NCI-H2107 (cell line): Measurements from ENCODE around the gene MRPL36.
"Not testable (repeated sequence)": the region's sequence is repeated elsewhere in the genome, so short reads cannot be mapped to it uniquely, and the experiment has no call there.

Source experiments
- DNase-seq: peaks from one replicate; lab custom pipeline; 2025; lab: John Stamatoyannopoulos, UW

Gene MRPL36

DNA sequence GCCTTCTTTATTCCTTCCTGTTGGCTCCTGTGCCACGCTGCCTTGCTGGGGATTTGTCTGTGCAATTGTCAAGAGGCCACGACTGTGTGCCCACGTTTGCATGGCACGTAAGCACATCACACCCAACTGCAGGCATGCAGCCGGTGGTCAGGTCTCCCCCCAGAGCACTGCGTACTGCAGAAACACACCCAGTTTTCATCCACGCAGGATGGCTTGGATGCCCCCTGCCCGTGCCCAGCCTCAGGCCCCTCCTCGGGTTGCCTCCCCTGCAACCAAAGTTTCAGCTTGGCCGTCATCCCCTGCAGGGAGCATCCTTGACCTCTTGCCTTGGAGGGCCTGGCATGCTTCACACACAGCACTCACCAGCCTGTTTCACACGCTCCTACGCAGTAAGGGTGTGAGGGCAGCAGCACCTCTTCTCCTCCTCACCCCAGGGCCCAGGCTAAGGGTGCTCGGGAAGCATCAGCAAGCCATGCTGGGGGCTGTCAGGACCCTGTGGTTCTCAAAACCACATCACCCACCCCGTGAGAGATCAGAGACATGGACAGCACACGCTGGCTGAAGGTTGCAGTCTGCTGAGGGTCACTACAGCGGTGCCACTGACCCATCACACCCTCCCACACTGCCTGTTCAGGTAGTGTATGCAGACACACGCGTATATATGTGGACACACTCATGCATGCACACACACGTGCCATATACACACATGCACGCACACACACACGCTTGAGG is 3.1 kb downstream of the MRPL36 start:
- DNase-seq = no peak

DNA sequence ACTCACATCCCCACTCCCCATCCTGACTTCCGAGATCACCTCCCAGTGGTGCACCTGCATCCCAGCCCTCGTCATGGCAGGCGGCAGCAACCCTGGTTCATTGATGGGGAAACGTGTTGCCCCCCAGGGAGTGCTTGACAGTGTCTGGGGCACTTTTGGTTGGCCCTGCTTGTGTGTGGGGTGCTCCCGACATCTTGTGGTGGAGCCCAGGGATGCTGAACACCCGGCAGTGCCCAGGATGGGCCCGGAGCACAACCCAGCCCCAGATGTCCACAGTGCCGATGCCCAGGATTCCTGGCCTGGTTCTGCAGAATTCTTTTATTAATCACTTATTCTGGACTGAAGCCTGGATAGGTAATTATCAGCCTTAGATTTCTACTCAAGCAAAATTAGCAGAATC is 3.7 kb downstream of the MRPL36 start:
- DNase-seq = no peak

DNA sequence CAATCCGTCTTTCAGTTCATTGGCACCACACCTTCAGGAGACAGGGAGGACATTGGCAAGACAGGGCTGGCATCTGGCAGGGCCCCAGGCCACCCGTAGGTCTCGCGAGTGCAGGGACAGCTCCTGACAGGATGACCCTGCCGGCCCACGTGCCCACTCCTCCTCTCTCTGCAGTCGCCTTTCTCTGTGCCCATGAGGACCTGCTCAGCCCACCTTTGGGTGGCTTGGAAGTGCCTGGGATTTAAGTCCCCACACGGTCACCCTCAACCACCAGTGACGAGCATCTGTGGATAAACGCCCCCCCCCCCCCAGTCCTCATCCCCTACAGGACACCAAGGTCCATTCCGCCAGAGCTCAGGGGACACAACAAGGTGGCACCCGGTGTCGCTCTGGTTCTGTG is 4.1 kb downstream of the MRPL36 start:
- no peak for DNase-seq

DNA sequence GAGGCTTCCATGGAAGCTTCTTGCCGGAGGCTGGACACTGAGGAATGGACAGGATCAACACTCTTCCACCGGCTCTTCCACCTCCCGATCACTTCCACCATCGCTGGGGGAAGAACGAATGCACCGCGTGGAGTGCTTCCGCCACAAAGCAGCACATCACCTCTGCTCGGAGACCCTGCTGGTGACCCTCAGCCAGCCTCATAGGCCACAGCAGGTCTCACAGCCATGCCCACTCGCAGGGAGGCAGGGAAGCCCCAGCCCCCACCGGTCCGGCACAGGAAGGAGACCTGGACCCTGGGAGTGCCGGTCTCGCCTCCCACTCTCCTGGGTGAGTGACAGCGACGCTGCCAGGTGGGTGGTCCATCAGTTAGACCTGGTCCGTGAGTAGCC is 4.7 kb downstream of the MRPL36 start:
- DNase-seq = no peak

DNA sequence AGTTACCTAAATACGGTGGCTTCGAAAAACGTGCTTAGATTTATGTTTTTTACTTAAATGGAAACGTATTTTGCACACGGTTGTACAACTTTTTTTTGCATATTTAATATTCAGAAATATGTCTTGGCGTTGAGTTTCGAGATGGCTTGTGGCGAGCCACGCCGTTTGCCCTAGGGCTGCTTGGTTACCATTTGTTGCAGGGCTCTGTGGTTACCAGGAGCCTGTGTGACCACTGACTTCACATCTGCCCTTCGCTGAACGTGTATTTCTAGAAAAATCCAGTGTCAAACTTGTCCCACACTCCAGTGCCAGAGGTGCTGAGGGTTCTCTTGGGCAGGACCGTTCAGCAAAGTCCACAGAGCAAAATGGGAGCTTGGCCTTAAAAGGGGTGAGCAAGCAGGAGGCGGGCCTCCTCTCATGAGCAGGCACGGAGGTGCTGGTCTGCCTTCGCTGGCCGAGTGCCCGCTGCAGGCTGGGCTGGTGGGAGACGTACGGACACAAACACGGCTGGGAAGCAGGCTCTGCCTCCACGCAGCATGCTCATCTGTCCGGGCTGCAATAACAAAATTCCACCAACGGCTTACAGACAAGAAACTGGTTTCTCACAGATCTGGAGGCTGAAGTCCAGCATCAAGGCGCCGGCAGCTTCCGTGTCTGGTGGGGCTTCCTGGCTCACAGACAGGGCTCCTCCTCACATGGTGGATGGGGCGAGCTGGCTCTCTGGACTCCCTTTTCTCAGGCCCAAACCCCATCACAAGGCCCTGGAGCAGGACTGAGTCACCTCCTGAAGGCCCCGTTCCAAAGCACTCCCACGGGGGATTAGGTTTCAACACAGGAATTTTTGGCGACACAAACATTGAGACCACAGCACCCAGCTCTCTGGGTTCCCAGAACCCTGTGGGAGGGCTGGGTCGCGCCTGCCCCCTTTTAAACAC is 5.4 kb downstream of the MRPL36 start:
- no peak for DNase-seq

DNA sequence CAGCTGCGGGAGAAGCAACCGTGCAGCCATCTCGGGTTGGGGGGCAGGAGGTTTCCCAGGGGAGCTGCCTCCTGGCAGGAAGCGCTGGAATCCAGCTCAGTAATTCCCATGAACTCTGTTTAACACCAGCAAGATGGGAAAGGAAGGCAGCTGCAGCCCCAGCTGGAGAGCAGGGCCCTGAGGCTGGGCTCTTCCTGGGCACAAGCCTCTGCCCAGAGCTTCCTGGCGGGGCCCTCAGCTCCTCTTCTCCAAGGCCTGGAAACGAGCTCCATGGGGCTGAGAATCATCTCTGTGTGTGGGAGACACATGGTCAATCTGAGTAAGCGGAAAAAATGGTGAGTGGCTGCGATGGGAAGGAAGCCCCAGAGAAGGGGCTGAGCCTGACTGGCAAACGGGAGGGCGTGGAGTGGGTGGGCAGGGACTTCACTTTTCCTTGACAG is 6.3 kb downstream of the MRPL36 start:
- no peak for DNase-seq

DNA sequence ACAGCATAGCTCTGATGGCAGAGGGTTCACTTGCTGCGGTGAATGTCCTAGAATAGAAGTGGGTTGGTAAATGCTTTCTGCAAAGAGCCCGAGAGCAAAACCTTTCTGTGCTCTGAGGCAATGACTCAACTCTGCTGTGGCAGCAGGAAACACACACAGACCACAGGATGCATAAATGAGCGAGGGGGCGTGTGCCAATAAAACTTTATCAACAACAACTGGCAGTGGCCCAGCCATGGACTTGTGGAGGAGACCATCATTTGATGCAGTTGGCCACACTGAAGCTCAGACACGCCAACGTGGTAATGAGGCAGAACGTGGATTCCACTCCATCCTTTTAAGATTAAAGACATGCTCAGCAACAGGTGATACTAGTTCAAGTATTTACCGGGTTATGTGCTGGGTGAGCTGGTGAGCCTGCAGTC is 6.8 kb downstream of the MRPL36 start:
- no peak for DNase-seq

DNA sequence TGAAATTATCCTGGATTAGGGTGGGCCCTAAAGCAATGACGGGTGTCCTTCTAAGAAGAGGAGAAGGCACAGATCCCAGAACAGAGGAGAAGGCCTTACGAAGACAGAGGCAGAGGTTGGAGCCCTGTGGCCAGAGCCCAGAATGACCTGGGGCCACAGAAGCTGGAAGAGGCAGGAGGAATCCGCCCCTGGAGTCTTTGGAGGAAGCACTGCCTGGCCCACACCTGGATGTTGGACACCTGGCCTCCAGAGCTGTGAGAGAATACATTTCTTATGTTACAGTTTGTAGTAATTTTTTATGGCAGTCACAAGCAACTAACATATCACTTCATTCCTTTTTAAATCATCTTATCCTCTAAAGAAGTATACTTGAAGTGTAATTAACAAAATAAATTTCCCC is 8.5 kb downstream of the MRPL36 start:
- DNase-seq = no peak

DNA sequence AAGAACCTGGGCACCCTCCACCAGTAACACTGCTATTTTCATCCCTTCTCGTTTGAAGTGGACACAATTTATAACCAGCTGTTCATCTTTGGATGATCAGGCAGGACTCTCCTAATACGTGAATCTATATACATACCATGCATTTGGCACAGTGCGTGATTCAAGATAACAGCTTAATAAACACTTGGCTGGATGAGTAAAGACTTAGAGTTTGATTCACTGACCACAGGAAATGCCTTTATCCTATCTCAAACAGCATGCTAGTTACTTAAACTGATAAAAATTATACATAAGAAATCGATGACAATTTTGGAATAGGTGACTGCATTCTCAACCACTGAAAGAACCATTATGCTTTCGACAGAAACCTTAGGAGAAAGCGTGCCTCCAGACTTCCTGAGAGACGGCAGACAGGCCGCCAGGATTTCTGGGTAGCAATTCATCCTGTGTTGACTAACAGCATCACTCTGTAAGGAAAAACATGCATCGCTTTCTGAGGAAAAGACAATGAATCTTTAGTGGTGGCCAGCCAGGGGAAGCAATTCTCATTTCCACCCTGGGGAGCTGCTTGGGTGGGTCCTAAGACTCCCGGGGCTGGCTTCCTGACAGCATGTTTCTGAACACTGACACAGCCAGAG is 9.7 kb downstream of the MRPL36 start:
- no peak for DNase-seq

DNA sequence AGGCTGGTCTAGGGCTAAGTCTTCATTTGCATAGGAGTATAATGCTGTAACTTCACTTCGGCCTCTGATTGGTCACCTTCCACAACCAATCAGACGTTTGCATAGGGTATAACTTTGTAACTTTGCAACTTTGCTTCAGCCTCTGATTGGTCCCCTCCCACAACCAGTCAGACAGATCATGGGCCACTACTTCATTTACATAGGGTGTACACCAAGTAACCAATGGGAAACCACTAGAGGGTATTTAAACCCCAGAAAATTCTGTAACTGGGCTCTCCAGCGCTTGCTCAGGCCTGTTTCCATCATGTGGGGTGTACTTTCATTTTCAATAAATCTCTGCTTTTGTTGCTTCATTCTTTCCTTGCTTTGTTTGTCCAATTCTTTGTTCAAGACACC is 10.2 kb downstream of the MRPL36 start:
- not testable (repeated sequence) for DNase-seq

DNA sequence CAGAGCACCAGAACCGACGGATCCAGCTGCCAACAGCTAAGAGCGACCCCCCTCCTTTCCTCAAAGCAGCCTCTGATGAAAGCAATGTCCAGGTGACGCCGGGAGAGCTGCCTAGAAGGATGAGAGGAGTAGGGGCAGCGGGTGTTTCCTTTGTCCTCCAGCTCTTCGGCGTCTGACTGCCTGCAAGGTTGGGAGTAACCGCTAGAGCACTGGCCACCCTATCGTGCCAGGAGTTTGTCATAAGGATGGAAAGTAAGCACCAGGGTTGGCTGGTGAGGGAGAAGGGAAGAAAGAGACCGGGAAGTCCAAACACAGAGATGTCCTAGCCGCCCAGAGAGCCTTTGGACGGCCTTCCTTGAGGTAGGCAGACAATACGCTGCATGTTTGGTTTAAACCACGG is 10.8 kb downstream of the MRPL36 start:
- DNase-seq = no peak

DNA sequence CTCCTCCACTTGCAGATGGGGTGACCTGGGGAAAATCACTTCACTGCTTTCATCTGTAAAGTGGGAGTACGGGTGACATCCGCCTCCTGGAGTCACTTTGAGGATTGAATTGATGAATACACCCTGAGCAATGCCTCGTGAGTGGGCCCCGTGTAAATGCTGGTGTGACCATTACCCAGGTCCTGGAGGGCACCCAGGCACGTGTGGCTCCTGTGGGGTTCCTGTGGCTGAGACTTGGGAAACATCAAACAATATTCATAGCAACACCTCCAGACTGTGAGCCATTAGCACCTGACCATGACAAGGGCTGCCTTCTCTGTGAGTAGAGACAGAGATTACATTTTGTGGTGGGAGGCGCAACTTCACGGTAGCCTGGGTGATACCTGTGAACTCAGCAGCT is 11.4 kb downstream of the MRPL36 start:
- no peak for DNase-seq

DNA sequence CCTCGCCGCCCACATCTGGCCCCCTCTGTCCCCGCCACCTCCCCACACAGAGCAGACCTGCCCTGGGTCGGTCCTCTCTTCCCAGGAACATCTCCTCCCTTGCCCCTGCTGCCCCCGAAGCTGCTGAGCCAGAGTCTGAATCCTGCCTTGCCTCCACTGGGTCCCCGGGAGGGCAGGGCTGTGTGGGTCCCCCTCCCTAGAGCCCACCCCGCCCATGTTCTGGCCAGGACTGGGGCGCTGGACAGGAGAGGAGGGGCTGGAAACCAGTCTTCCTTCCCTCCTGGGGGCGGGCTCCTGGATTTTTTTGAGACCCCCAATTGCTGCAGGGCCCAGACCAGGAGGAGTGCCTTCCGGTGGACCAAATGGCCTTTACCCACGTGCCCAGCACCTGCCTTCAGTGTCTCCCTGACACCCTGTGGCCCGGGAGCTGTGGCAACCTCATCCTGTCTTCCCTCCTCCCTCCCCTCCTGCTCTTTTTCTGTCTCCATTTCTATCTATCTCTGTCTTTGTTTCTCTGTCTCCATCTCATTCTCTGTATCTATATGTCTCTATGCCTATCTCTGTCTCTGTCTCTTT is 12.1 kb downstream of the MRPL36 start:
- DNase-seq = no peak

DNA sequence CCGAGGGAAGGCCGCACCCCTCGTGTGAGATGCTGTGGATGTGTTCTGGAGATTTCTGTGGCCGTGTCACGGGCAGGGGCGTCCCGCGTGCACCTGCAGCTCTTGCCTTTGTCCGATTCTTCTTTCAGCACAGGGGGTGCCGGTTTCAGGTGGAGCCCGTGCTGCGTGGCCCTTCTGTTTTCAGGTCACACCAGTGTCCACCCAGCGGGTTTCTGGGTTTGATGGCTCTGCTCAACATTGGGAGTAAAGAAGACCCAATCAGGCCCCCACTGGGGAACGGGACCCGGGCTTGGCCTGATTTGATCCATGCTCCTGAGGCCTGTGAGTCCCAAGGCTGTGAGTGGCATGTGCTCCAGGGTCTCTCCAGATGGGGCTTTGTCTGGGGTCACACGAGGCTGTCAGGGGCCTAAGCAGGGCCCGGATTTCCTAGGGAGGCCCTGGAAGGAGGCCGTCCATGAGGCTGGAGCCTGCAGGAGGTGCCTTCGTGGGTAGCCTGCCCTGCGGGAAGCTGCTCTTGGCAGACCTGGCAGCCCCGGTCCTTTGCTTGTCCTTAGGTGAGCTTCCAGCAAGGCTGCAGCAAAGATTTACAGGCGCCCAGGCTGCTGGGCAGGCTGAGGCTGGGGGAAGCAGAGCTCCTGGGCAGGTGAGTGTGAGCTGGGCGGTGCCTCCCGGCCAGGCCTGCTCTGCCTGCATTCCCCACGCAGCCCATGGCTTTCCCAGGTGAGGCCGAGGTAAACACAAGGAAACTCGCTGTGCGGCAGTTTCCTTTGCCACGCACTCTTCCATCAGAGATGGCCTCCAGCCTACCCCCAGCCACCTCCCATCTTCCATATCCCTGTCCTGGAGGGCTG is 12.8 kb downstream of the MRPL36 start:
- no peak for DNase-seq

DNA sequence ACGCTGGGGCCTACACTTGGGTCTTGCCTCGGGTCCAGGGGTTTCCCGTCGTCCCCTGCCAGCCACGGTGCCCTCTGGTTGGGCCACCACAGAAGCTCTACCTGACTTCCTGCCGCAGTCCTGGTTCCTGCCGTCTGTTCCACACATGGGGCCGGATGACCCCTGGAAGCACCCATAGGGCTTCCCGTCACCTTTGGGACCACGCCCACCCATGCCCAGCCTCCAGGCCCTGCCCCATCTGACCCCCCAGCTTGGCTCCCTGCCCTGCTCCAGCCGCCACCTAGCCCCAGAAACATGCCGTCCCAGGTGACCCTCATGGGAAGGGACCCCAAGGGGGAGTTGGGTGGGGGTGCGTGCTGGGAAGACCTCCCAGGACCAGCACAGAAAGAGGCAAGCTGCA is 13.7 kb downstream of the MRPL36 start:
- DNase-seq = no peak

DNA sequence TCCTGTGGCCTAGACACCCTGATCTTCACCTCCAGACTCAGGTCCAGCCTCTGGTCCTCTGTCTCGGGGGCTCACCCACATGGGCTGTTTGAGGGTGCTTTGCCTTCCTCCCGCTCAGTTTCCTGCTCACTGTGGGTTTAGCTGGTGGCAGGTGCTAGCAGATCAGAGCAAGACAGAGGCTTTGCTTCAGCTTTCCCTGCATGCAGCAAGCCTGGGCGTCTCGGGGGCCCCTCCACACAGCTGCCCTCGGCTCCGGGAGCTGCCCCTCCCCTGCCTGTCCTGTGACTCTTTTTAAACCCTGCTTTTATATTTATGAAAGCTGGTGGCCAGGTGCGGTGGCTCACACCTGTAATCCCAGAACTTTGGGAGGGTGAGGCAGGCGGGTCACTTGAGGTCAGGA is 14.6 kb downstream of the MRPL36 start:
- DNase-seq = no peak

DNA sequence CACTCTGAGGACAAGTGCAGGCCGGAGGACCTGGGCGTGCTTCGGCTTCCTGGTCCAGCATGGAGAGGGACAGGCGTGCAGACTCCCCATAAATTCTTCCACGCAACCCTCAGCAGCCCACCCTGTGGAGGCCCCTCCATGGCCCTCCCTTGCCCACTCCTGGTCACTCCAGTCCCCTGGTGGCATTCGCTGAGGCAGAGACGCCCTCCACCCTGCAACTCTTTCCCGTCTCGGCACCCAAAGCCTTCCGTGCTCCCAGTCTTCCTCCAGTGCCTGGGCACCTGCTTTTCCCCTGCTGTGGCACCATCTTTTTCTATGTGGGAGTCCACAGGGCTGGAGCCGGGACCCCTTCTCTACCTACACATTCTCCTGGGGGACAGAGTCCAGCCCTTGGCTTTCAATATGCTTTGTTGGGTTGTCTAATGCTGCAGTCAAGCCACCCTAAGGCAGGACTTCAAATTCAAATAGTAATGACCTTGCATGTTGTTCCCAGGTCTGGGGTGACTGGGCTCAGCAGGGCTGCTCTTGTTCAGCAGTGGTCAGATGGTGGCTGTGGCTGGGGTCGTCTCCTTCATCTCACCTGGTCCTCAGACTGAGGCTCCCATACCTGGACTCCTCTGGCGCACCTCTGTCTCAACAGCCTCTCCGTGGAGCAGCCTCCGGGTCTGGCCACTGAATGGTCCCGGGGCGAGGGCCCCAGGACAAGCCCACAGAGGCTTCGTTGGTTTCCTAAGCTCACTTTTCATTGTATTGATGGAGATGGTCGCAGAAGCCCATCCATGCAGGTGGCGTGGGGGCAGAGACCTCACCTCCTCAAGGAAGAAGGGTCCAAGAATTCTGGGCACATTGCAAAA is 15.2 kb downstream of the MRPL36 start:
- no peak for DNase-seq

DNA sequence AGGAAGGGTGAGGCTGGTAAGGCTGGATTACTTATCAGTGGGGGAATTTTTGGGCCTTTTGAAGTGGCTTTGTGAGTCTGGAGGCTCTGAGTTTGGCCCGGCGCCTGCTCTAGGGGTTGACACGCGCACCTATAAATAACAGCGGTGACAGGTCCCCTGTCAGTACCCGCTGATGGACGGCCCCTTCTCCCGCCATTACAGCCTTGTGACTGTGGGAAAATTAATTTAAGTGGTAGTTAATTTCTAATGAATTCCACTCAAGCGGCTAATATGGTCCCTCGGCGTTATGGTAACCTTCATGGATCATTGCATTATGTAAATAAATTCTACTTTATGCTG is 16.5 kb downstream of the MRPL36 start:
- no peak for DNase-seq

DNA sequence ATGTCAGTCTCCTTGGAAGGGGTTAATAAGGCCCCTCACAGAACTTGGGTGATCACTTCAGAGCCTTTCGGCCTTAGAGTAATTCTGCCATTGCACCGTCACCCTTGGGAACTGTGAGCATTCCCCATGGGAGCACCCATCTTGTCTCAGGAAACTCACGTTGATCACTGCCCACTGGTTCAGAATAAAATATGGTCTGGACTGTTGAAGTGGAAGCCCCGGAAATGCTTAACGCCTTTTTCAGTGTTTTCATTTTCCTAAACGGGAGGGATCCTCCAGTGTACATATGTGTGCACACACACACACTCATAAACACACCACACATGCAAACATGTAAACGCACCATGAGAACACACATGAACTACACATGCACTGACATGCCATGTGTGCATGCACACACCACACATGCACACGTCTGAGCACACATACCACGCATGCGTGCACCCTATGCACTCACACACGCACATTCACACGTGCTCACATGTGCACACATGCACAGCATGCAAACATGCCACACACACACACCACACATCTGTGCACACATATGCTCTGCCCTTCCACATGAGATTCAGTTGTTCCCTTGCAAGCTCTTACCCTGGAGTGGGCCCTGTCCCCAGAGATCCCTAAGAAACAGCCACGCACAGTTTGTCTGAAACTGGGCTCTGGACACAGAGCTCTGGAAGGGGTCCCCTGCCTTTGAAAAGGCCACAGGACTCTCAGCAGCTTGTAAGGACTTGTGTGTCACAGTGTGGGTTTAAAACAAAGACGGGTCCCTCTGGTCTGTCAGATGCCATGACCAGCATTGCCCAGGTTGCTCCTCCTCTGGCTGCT is 17.0 kb downstream of the MRPL36 start:
- DNase-seq = no peak
